PC-3 (cell line): ENCODE results near the gene SNUPN. TPM values are rescaled to one million over a fixed set of nuclear protein-coding genes. Genes with fewer than 3 reads are reported as not detected.

Source experiments
- ATAC-seq: fragments of 200-7000 bp; cut with Tn5 transposase; 2 replicates; pipeline ENCODE4 v1.9.1; 2020; ENCODE audit warnings: mild to moderate bottlenecking, moderate library complexity
- BruUV-seq: library from RNA; stranded (reverse); fragments of 400-500 nt; replicated peaks from 2 replicates; lab custom pipeline; 2021; lab: Mats Ljungman, UMichigan
- CTCF ChIA-PET: fragments of 300-600 bp; sonication (Branson Sonifier 250); formaldehyde crosslinking; loops from one replicate; lab custom pipeline; 2022; ENCODE audit warnings: antibody characterized with exemption; lab: Charles Lee
- POLR2A ChIA-PET: fragments of 300-600 bp; sonication (Branson Sonifier 250); formaldehyde crosslinking; loops from one replicate; lab custom pipeline; 2022; ENCODE audit warnings: antibody characterized with exemption; ENCODE audit not compliant: unreplicated experiment; lab: Charles Lee
- DNase-seq: peaks from one replicate; pipeline ENCODE4 v3.0.0-alpha.2; 2015
- H2AFZ ChIP-seq: fragments of 300-600 bp; sonication (generic); 2 replicates; pipeline ENCODE4 v1.6.0; 2016; ENCODE audit warnings: antibody characterized with exemption, low read length
- H3F3A ChIP-seq: fragments of 300-600 bp; sonication (generic); one replicate; pipeline ENCODE4 v1.6.0; 2017; ENCODE audit warnings: antibody characterized with exemption, low read length, control low read depth, mild to moderate bottlenecking; ENCODE audit not compliant: unreplicated experiment
- H3K27ac ChIP-seq: fragments of 300-600 bp; sonication (generic); 2 replicates; pipeline ENCODE4 v1.5.1; 2016; ENCODE audit warnings: mild to moderate bottlenecking, low read length
- H3K27me3 ChIP-seq: fragments of 300-600 bp; sonication (generic); 2 replicates; pipeline ENCODE4 v1.6.1; 2016; ENCODE audit warnings: low read length, mixed read lengths
- H3K36me3 ChIP-seq: fragments of 300-600 bp; sonication (generic); 2 replicates; pipeline ENCODE4 v1.6.1; 2016; ENCODE audit warnings: low read depth, mixed run types, low read length, mixed read lengths
- H3K4me1 ChIP-seq: fragments of 300-600 bp; sonication (generic); 2 replicates; pipeline ENCODE4 v1.5.1; 2016; ENCODE audit warnings: low read length; ENCODE audit not compliant: insufficient read depth
- H3K4me2 ChIP-seq: fragments of 300-600 bp; sonication (generic); 2 replicates; pipeline ENCODE4 v1.6.0; 2016; ENCODE audit warnings: low read length
- H3K4me3 ChIP-seq: fragments of 300-600 bp; sonication (generic); 2 replicates; pipeline ENCODE4 v1.5.1; 2016; ENCODE audit warnings: mild to moderate bottlenecking, low read length, mixed read lengths
- H3K79me2 ChIP-seq: fragments of 300-600 bp; sonication (generic); 2 replicates; pipeline ENCODE4 v1.6.1; 2017; ENCODE audit warnings: low read length, mixed read lengths
- H3K9ac ChIP-seq: fragments of 300-600 bp; sonication (generic); 2 replicates; pipeline ENCODE4 v1.6.0; 2016; ENCODE audit warnings: mild to moderate bottlenecking, low read length
- H3K9me2 ChIP-seq: fragments of 300-600 bp; sonication (generic); replicated peaks from 2 replicates; pipeline ENCODE4 v1.6.1; 2016; ENCODE audit warnings: mixed run types, low read length, mixed read lengths
- H3K9me3 ChIP-seq: fragments of 300-600 bp; sonication (generic); 2 replicates; pipeline ENCODE4 v1.6.1; 2016; ENCODE audit warnings: low read length, mixed read lengths
- H4K20me1 ChIP-seq: fragments of 300-600 bp; sonication (generic); 2 replicates; pipeline ENCODE4 v1.6.1; 2016; ENCODE audit warnings: low read length, mixed read lengths
- EZH2 ChIP-seq: fragments of 300-600 bp; sonication (generic); IDR thresholded peaks from one replicate; pipeline ENCODE4 v1.6.1; 2017; ENCODE audit warnings: antibody characterized with exemption, mild to moderate bottlenecking, low read length; ENCODE audit not compliant: unreplicated experiment
- EZH2phosphoT487 ChIP-seq: fragments of 300-600 bp; sonication (generic); IDR thresholded peaks from 2 replicates; pipeline ENCODE4 v1.6.1; 2018; ENCODE audit warnings: mild to moderate bottlenecking, antibody characterized with exemption, low read length, borderline replicate concordance
- intact Hi-C: fragments of 100-400 bp; cut with micrococcal nuclease; formaldehyde crosslinking; loops from 2 replicates; pipeline ENCODE4 v1.9.0; 2023
- total RNA-seq: library from RNA; depleted of rRNA; stranded (reverse); fragments of >200 nt; gene quantifications from 2 replicates; pipeline ENCODE4 v1.2.3, GENCODE V29; 2014
- TF ChIP-seq, protein P1 (sequence below): fragments of 300-600 bp; sonication (generic); conservative IDR thresholded peaks from 2 replicates; pipeline ENCODE4 v1.5.1; 2017; ENCODE audit warnings: antibody characterized with exemption, low read depth, mild to moderate bottlenecking, low read length

SNUPN gene
- total RNA-seq, 1 experiment from 2014 or later = 7.9 TPM

DNA sequence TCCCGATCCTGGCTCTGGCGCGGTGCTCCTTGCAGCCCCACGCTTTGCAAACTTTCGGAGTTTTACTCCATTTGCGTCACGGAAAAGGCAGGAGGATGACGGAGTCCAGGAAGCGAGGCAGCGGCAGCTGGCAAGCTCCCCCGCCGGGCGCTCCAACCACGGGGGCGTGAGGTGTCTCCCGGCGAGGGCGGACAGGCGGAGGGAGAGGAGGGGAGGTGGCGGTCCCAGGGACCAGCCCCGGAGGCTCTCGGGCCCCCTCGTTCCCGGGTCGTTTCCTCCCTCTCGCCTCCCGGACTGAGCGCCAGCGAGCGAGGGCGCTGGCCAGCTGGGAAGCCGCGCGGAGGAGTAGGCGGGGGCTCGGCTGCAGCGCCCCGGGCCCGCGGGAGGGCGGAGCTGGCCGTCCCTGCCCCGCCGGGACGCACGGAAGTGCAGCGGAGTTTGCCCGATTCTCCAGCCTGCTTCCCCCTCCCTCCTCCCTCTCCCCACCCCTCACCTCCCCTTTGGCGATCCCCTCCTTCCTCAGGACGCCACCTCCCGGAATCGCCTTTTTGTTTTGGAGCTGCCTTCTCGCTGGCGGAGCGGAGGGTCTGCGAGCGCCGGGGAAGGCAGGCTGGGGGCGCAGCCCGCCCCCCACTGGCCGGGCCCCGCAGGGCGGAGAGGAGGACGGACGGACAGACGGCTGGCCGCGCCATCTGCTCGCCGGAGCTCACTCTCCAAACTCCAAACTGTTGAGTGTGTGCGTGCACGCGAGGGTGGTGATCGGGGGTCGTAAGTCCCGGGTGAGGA lies 22.0 kb upstream of the SNUPN start, which contains the start of gene SNX33:
SNX33 (plus strand) TSS at position 543 of the 786 bp plus-strand sequence. CDS start 1,191 bp downstream, outside the sequence.
- peak; percentile 77 for DNase-seq
- no peaks in the 10 kb centered on the region for H3F3A ChIP-seq

DNA sequence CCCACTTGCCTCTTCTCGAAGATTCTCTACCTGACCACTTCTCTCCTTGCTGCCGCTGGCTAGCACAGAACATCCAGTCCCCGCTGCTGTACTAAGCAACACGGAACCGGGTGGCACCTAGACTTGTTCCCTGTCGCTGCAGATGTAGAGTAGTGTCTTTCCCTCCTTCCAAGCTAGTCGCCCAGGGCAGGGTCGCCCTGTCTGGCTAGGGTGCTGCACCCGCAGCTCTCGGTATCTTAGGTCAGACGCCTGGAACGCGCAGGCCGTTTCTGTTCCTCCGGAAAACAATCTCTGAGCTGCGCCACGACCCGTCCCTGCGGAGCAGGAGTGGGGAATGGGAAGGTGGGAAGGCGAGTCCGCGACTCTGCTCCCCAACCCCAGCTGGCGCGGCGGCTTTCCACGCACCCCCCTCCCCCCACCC lies 21.4 kb upstream of the SNUPN start:
- no peaks in the 10 kb centered on the region for H3F3A ChIP-seq
- no peaks in the 10 kb centered on the region for H3K36me3 ChIP-seq
- H3K4me2 ChIP-seq = peak overlapping the region; percentile 83
- peak overlapping the region; percentile 97 for H2AFZ ChIP-seq
- peak overlapping the region; percentile 93 for H3K4me3 ChIP-seq
- H3K79me2 ChIP-seq = peaks cover 42% of the 10 kb centered on the region
- CTCF ChIA-PET = interaction anchor here (0.6 to 1.3 kb wide), 2 partner anchors 9 to 962 kb away, joined by 3 to 4 read pairs; no protein-coding TSS in a partner anchor
- H3K27ac ChIP-seq = peak overlapping the region; percentile 64
- TSS peak; percentile 63 for BruUV-seq
- no peaks in the 10 kb centered on the region for H3K27me3 ChIP-seq
- intact Hi-C loops = loop anchor here (5.0 to 10.0 kb wide), 2 partner anchors 195 to 282 kb away; partner anchors contain the start of genes MAN2C1 and SIN3A
- H3K9me3 ChIP-seq = no peaks in the 10 kb centered on the region
- TF ChIP-seq EZH2 (no peak), EZH2phosphoT487 (no peak)
- TF ChIP-seq, protein P1, sequence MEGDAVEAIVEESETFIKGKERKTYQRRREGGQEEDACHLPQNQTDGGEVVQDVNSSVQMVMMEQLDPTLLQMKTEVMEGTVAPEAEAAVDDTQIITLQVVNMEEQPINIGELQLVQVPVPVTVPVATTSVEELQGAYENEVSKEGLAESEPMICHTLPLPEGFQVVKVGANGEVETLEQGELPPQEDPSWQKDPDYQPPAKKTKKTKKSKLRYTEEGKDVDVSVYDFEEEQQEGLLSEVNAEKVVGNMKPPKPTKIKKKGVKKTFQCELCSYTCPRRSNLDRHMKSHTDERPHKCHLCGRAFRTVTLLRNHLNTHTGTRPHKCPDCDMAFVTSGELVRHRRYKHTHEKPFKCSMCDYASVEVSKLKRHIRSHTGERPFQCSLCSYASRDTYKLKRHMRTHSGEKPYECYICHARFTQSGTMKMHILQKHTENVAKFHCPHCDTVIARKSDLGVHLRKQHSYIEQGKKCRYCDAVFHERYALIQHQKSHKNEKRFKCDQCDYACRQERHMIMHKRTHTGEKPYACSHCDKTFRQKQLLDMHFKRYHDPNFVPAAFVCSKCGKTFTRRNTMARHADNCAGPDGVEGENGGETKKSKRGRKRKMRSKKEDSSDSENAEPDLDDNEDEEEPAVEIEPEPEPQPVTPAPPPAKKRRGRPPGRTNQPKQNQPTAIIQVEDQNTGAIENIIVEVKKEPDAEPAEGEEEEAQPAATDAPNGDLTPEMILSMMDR = no peak
- peak overlapping the region; percentile 86 for H3K9ac ChIP-seq
- POLR2A ChIA-PET = interaction anchor here (0.6 to 1.2 kb wide), 4 partner anchors 9 to 34 kb away, joined by 3 to 5 read pairs (median 4); partner anchors contain the start of gene SNUPN
- no peaks in the 10 kb centered on the region for H3K9me2 ChIP-seq
- peaks cover 45% of the 10 kb centered on the region for H3K4me1 ChIP-seq
- H4K20me1 ChIP-seq = no peaks in the 10 kb centered on the region
- DNase-seq (peak; percentile 19), ATAC-seq (peak; percentile 16)

More for the DNA sequence above, 22.0 kb upstream of the SNUPN start, which contains the start of gene SNX33:
- Histone ChIP-seq H3K79me2 (peaks cover 48% of the 10 kb centered on the region), H3K9ac (peak within 1 kb of the TSS; percentile 86), H3K4me1 (peaks cover 51% of the 10 kb centered on the region), H2AFZ (peak within 1 kb of the TSS; percentile 97), H4K20me1 (no peaks in the 10 kb centered on the region), H3K36me3 (no peaks in the 10 kb centered on the region), H3K9me3 (no peaks in the 10 kb centered on the region), H3K4me3 (peak within 1 kb of the TSS; percentile 93), H3K27me3 (no peaks in the 10 kb centered on the region), H3K27ac (peak within 1 kb of the TSS; percentile 64), H3K4me2 (peak within 1 kb of the TSS; percentile 83), H3K9me2 (no peaks in the 10 kb centered on the region)
- ATAC-seq = peak; percentile 74
- ChIA-PET POLR2A (interaction anchor here (0.6 to 1.2 kb wide), 8 partner anchors 9 to 65 kb away, joined by 3 to 5 read pairs (median 3); partner anchors contain the start of gene SNUPN), CTCF (interaction anchor here (0.6 to 1.3 kb wide), 3 partner anchors 9 to 963 kb away, joined by 3 to 4 read pairs (median 3); no protein-coding TSS in a partner anchor)
- no peak for TF ChIP-seq EZH2phosphoT487
- no peak for TF ChIP-seq EZH2
- TF ChIP-seq, protein P1 = peak; percentile 64
- no TSS peak for BruUV-seq
- intact Hi-C loops = loop anchor here (1.0 to 10.0 kb wide), 3 partner anchors 8 to 283 kb away; partner anchors contain the start of genes MAN2C1 and SIN3A
